Vagina (tissue), 2 donors: Measurements from ENCODE around the gene MGLL.

Experiments
- CTCF ChIP-seq, 3 experiments: fragments of 450-650 bp in 2 of 3; fragments of 200-600 bp in 1 of 3; sonication (generic) in 1 of 3; IDR thresholded peaks; one replicate each; pipeline ENCODE4 v1.5.1; 2017 to 2019; ENCODE audit warnings: antibody characterized with exemption in 3 of 3, mild to moderate bottlenecking in 2 of 3, moderate library complexity in 2 of 3
- POLR2AphosphoS5 ChIP-seq, 2 donors: sonication (generic); formaldehyde crosslinking; IDR thresholded peaks; one replicate each; pipeline ENCODE4 v1.9.0; 2017; ENCODE audit warnings: antibody characterized with exemption in 2 of 2, mild to moderate bottlenecking in 2 of 2, low read depth in 1 of 2; ENCODE audit not compliant: insufficient read depth in 1 of 2

- TF ChIP-seq POLR2AphosphoS5 (IDR thresholded peaks at IDR 0.05; ENCODE audit: insufficient read depth in 1 of 2, low read depth in 1 of 2), result no peak
- no peak for TF ChIP-seq CTCF (IDR thresholded peaks at IDR 0.05)
Observed at GRCh38 chr3:127644641-127645370, 177.5 kb downstream of the MGLL start.
